Myocyte (in vitro differentiated cells): ENCODE results near the gene CPEB2. TPM values are rescaled to one million over a fixed set of nuclear protein-coding genes. Genes with fewer than 3 reads are reported as not detected.

Experiments used
- DNase-seq: peaks from one replicate; pipeline ENCODE4 v3.0.0-alpha.2; 2012; ENCODE audit warnings: low read depth
- total RNA-seq: library from RNA; depleted of rRNA; stranded (reverse); fragments of >200 nt; gene quantifications from 2 replicates; pipeline ENCODE4 v1.2.3, GENCODE V29; 2014

CPEB2 gene
- total RNA-seq, 1 donor from 2014 or later = 31.7 TPM

- DNase-seq = no peak
Measured at GRCh38 chr4:15117270-15117946, 115.1 kb downstream of the CPEB2 start.

GRCh38 chr4:15118292-15118691, 116.0 kb downstream of the CPEB2 start:
- DNase-seq = no peak
